ENCODE data around the gene TTLL3.
A peak's percentile ranks its signal among the peaks of the same experiment; 100 is the strongest.

The TTLL3 gene

GRCh38 chr3:9793161-9793781 is 16.8 kb upstream of the TTLL3 start:
- Histone ChIP-seq H3K4me3 (ENCODE audit: low read depth in 1 of 2, low read length in 2 of 2) (peak overlapping the region; percentile 60 to 93), H3K27me3 (ENCODE audit: control insufficient read depth in 1 of 2, insufficient read depth in 2 of 2, low read length in 2 of 2) (no peaks in the 10 kb centered on the region), H3K36me3 (ENCODE audit: insufficient read depth, low read length) (peaks cover 51% of the 10 kb centered on the region), H3K9ac (ENCODE audit: low read length) (peak overlapping the region; percentile 87), H3K9me3 (ENCODE audit: low read length) (no peaks in the 10 kb centered on the region), H3K27ac (ENCODE audit: low read depth, low read length) (peak overlapping the region; percentile 95), H3K4me1 (ENCODE audit: insufficient read depth, low read length) (peaks cover 37% of the 10 kb centered on the region)

- Histone ChIP-seq H3K36me3 (ENCODE audit: insufficient read depth, low read length) (peaks cover 53% of the 10 kb centered on the region), H3K27me3 (ENCODE audit: control insufficient read depth in 1 of 2, insufficient read depth in 2 of 2, low read length in 2 of 2) (no peaks in the 10 kb centered on the region), H3K4me1 (ENCODE audit: insufficient read depth, low read length) (peaks cover 37% of the 10 kb centered on the region), H3K9me3 (ENCODE audit: low read length) (no peaks in the 10 kb centered on the region), H3K27ac (ENCODE audit: low read depth, low read length) (no peak overlapping the region), H3K9ac (ENCODE audit: low read length) (no peak overlapping the region), H3K4me3 (ENCODE audit: low read depth in 1 of 2, low read length in 2 of 2) (no peak overlapping the region)
Measured at GRCh38 chr3:9794400-9794799, 15.7 kb upstream of the TTLL3 start.

- Histone ChIP-seq H3K9me3 (ENCODE audit: low read length) (no peaks in the 10 kb centered on the region), H3K4me1 (ENCODE audit: insufficient read depth, low read length) (peaks cover 37% of the 10 kb centered on the region), H3K27me3 (ENCODE audit: control insufficient read depth in 1 of 2, insufficient read depth in 2 of 2, low read length in 2 of 2) (no peaks in the 10 kb centered on the region), H3K4me3 (ENCODE audit: low read depth in 1 of 2, low read length in 2 of 2) (no peak overlapping the region), H3K9ac (ENCODE audit: low read length) (no peak overlapping the region), H3K36me3 (ENCODE audit: insufficient read depth, low read length) (peaks cover 53% of the 10 kb centered on the region), H3K27ac (ENCODE audit: low read depth, low read length) (no peak overlapping the region)
Measured at GRCh38 chr3:9795207-9795606, 14.9 kb upstream of the TTLL3 start.

- Histone ChIP-seq H3K4me3 (ENCODE audit: low read depth in 1 of 2, low read length in 2 of 2) (no peak overlapping the region), H3K36me3 (ENCODE audit: insufficient read depth, low read length) (peaks cover 59% of the 10 kb centered on the region), H3K9me3 (ENCODE audit: low read length) (no peaks in the 10 kb centered on the region), H3K27me3 (ENCODE audit: control insufficient read depth in 1 of 2, insufficient read depth in 2 of 2, low read length in 2 of 2) (no peaks in the 10 kb centered on the region), H3K27ac (ENCODE audit: low read depth, low read length) (no peak overlapping the region), H3K9ac (ENCODE audit: low read length) (no peak overlapping the region), H3K4me1 (ENCODE audit: insufficient read depth, low read length) (peaks cover 22% of the 10 kb centered on the region)
Measured at GRCh38 chr3:9797196-9797945, 12.7 kb upstream of the TTLL3 start.

- no peak overlapping the region for H3K27ac ChIP-seq (ENCODE audit: low read depth, low read length)
- H3K9me3 ChIP-seq (ENCODE audit: low read length) = no peaks in the 10 kb centered on the region
- H3K36me3 ChIP-seq (ENCODE audit: insufficient read depth, low read length) = peaks cover 77% of the 10 kb centered on the region
- no peak overlapping the region for H3K9ac ChIP-seq (ENCODE audit: low read length)
- H3K27me3 ChIP-seq (ENCODE audit: control insufficient read depth in 1 of 2, insufficient read depth in 2 of 2, low read length in 2 of 2) = no peaks in the 10 kb centered on the region
- peaks cover 5% of the 10 kb centered on the region for H3K4me1 ChIP-seq (ENCODE audit: insufficient read depth, low read length)
- H3K4me3 ChIP-seq (ENCODE audit: low read depth in 1 of 2, low read length in 2 of 2) = no peak overlapping the region
Measured at GRCh38 chr3:9800529-9800928, 9.5 kb upstream of the TTLL3 start.

- no peaks in the 10 kb centered on the region for H3K27me3 ChIP-seq (ENCODE audit: control insufficient read depth in 1 of 2, insufficient read depth in 2 of 2, low read length in 2 of 2)
- H3K36me3 ChIP-seq (ENCODE audit: insufficient read depth, low read length) = peaks cover 71% of the 10 kb centered on the region
- no peaks in the 10 kb centered on the region for H3K9me3 ChIP-seq (ENCODE audit: low read length)
- H3K9ac ChIP-seq (ENCODE audit: low read length) = no peak overlapping the region
- H3K4me3 ChIP-seq (ENCODE audit: low read depth in 1 of 2, low read length in 2 of 2) = no peak overlapping the region
- no peaks in the 10 kb centered on the region for H3K4me1 ChIP-seq (ENCODE audit: insufficient read depth, low read length)
- H3K27ac ChIP-seq (ENCODE audit: low read depth, low read length) = no peak overlapping the region
Measured at GRCh38 chr3:9803494-9803893, 6.6 kb upstream of the TTLL3 start.

- Histone ChIP-seq H3K9ac (ENCODE audit: low read length) (no peak overlapping the region), H3K4me3 (ENCODE audit: low read depth in 1 of 2, low read length in 2 of 2) (no peak overlapping the region), H3K36me3 (ENCODE audit: insufficient read depth, low read length) (peaks cover 60% of the 10 kb centered on the region), H3K27me3 (ENCODE audit: control insufficient read depth in 1 of 2, insufficient read depth in 2 of 2, low read length in 2 of 2) (no peaks in the 10 kb centered on the region), H3K9me3 (ENCODE audit: low read length) (no peaks in the 10 kb centered on the region), H3K27ac (ENCODE audit: low read depth, low read length) (no peak overlapping the region), H3K4me1 (ENCODE audit: insufficient read depth, low read length) (no peaks in the 10 kb centered on the region)
Measured at GRCh38 chr3:9804996-9805395, 5.1 kb upstream of the TTLL3 start.

GRCh38 chr3:9806137-9806536 is 3.9 kb upstream of the TTLL3 start:
- peaks cover 8% of the 10 kb centered on the region for H3K4me1 ChIP-seq (ENCODE audit: insufficient read depth, low read length)
- H3K4me3 ChIP-seq (ENCODE audit: low read depth in 1 of 2, low read length in 2 of 2) = no peak overlapping the region
- H3K27ac ChIP-seq (ENCODE audit: low read depth, low read length) = no peak overlapping the region
- H3K9me3 ChIP-seq (ENCODE audit: low read length) = no peaks in the 10 kb centered on the region
- H3K9ac ChIP-seq (ENCODE audit: low read length) = no peak overlapping the region
- H3K27me3 ChIP-seq (ENCODE audit: control insufficient read depth in 1 of 2, insufficient read depth in 2 of 2, low read length in 2 of 2) = no peaks in the 10 kb centered on the region
- H3K36me3 ChIP-seq (ENCODE audit: insufficient read depth, low read length) = peaks cover 51% of the 10 kb centered on the region

- Histone ChIP-seq H3K4me3 (ENCODE audit: low read depth in 1 of 2, low read length in 2 of 2) (no peak overlapping the region), H3K9me3 (ENCODE audit: low read length) (no peaks in the 10 kb centered on the region), H3K9ac (ENCODE audit: low read length) (no peak overlapping the region), H3K27me3 (ENCODE audit: control insufficient read depth in 1 of 2, insufficient read depth in 2 of 2, low read length in 2 of 2) (no peaks in the 10 kb centered on the region), H3K4me1 (ENCODE audit: insufficient read depth, low read length) (peaks cover 12% of the 10 kb centered on the region), H3K36me3 (ENCODE audit: insufficient read depth, low read length) (peaks cover 43% of the 10 kb centered on the region), H3K27ac (ENCODE audit: low read depth, low read length) (no peak overlapping the region)
Measured at GRCh38 chr3:9806688-9807589, 3.1 kb upstream of the TTLL3 start.

GRCh38 chr3:9807981-9808344 is 2.1 kb upstream of the TTLL3 start:
- Histone ChIP-seq H3K27ac (ENCODE audit: low read depth, low read length) (no peak overlapping the region), H3K4me3 (ENCODE audit: low read depth in 1 of 2, low read length in 2 of 2) (no peak overlapping the region), H3K9ac (ENCODE audit: low read length) (no peak overlapping the region)

GRCh38 chr3:9808345-9809037 is 1.6 kb upstream of the TTLL3 start:
- Histone ChIP-seq H3K9me3 (ENCODE audit: low read length) (no peaks in the 10 kb centered on the region), H3K27ac (ENCODE audit: low read depth, low read length) (no peak overlapping the region), H3K9ac (ENCODE audit: low read length) (no peak overlapping the region), H3K27me3 (ENCODE audit: control insufficient read depth in 1 of 2, insufficient read depth in 2 of 2, low read length in 2 of 2) (no peaks in the 10 kb centered on the region), H3K4me3 (ENCODE audit: low read depth in 1 of 2, low read length in 2 of 2) (no peak overlapping the region), H3K4me1 (ENCODE audit: insufficient read depth, low read length) (peaks cover 12% of the 10 kb centered on the region), H3K36me3 (ENCODE audit: insufficient read depth, low read length) (peaks cover 37% of the 10 kb centered on the region)

More at GRCh38 chr3:9807981-9808344, 2.1 kb upstream of the TTLL3 start:
- Histone ChIP-seq H3K27me3 (ENCODE audit: control insufficient read depth in 1 of 2, insufficient read depth in 2 of 2, low read length in 2 of 2) (no peaks in the 10 kb centered on the region), H3K4me1 (ENCODE audit: insufficient read depth, low read length) (peaks cover 12% of the 10 kb centered on the region), H3K9me3 (ENCODE audit: low read length) (no peaks in the 10 kb centered on the region), H3K36me3 (ENCODE audit: insufficient read depth, low read length) (peaks cover 42% of the 10 kb centered on the region)

All from muscle layer of colon (tissue), 2 donors.